Measurements from ENCODE around the gene PPP1R12B. TPM values are rescaled to one million over a fixed set of nuclear protein-coding genes. Genes with fewer than 3 reads are reported as not detected.
"Not testable (repeated sequence)": the region's sequence is repeated elsewhere in the genome, so short reads cannot be mapped to it uniquely, and the experiment has no call there.

The PPP1R12B gene
- total RNA-seq, 4 donors from 2014 or later, result 197 to 386 (median 303) TPM

GRCh38 chr1:202638019-202638700 is 289.7 kb downstream of the PPP1R12B start:
- no peak for TF ChIP-seq CTCF (IDR thresholded peaks at IDR 0.05)
- TF ChIP-seq POLR2A (IDR thresholded peaks at IDR 0.05), result no peak
- no peak overlapping the region for H3K27ac ChIP-seq
- DNase-seq, result no peak
- no peak overlapping the region for H3K4me3 ChIP-seq
- intact Hi-C loops (cut with DNase I; ENCODE audit: low total_unique reads), result no loop called here
- H3K27me3 ChIP-seq, result peaks cover 0 to 6% of the 10 kb centered on the region in 2 donors
- no peaks in the 10 kb centered on the region for H3K36me3 ChIP-seq
- no peaks in the 10 kb centered on the region for H3K9me3 ChIP-seq
- H3K4me1 ChIP-seq, result peaks cover 0 to 9% of the 10 kb centered on the region in 2 donors

GRCh38 chr1:202638701-202639305 is 290.3 kb downstream of the PPP1R12B start:
- H3K27me3 ChIP-seq; H3K36me3 ChIP-seq; H3K9me3 ChIP-seq; H3K27ac ChIP-seq; H3K4me3 ChIP-seq; DNase-seq; intact Hi-C loops (cut with DNase I; ENCODE audit: low total_unique reads): not testable (repeated sequence)
- H3K4me1 ChIP-seq, result peaks cover 0 to 13% of the 10 kb centered on the region in 2 donors

- Histone ChIP-seq H3K9me3 (no peaks in the 10 kb centered on the region), H3K4me3 (no peak overlapping the region), H3K4me1 (peaks cover 0 to 13% of the 10 kb centered on the region in 2 donors), H3K27ac (no peak overlapping the region), H3K36me3 (no peaks in the 10 kb centered on the region), H3K27me3 (peaks cover 0 to 6% of the 10 kb centered on the region in 2 donors)
- no peak for TF ChIP-seq POLR2A (IDR thresholded peaks at IDR 0.05)
- TF ChIP-seq CTCF (IDR thresholded peaks at IDR 0.05), result no peak
- DNase-seq, result no peak
- intact Hi-C loops (cut with DNase I; ENCODE audit: low total_unique reads), result no loop called here
Measured at GRCh38 chr1:202639500-202639899, 291.0 kb downstream of the PPP1R12B start.

- Histone ChIP-seq H3K4me3 (no peak overlapping the region), H3K27me3 (peaks cover 0 to 6% of the 10 kb centered on the region in 2 donors), H3K27ac (no peak overlapping the region), H3K36me3 (no peaks in the 10 kb centered on the region), H3K9me3 (no peaks in the 10 kb centered on the region), H3K4me1 (peaks cover 0 to 13% of the 10 kb centered on the region in 2 donors)
- TF ChIP-seq CTCF (IDR thresholded peaks at IDR 0.05), result no peak
- no peak for TF ChIP-seq POLR2A (IDR thresholded peaks at IDR 0.05)
- no peak for DNase-seq
- intact Hi-C loops (cut with DNase I; ENCODE audit: low total_unique reads), result no loop called here
Measured at GRCh38 chr1:202642212-202642611, 293.7 kb downstream of the PPP1R12B start.

Small RNAs within 50 kb of the gene (small RNA-seq; reads per million reads assigned to genes)
- gene AC099336.2 (not detected), gene RF00156 (not detected), gene RNU6-89P (not detected)

Other genes starting within 250 kb of the PPP1R12B start
- gene GPR37L1, start 225.8 kb upstream of the PPP1R12B start, total RNA-seq, result under 1 TPM in 2 of 4 donors, not detected in 2; 0.09 to 0.21 TPM
- gene ARL8A, start 204.0 kb upstream of the PPP1R12B start, total RNA-seq, result 10 to 100 TPM in 3 of 4 donors, 1 to 10 TPM in 1; 4.6 to 86.2 (median 18.7) TPM
- 1 to 10 TPM in 2 of 4 donors, under 1 TPM in 1, not detected in 1; 0.79 to 8.5 (median 1.8) TPM for gene PTPN7, start 188.1 kb upstream of the PPP1R12B start, total RNA-seq
- gene LGR6, start 154.9 kb upstream of the PPP1R12B start, total RNA-seq, result 1 to 10 TPM in 3 of 4 donors, not detected in 1; 3.5 to 7.2 (median 4.0) TPM
- gene UBE2T, start 6.8 kb upstream of the PPP1R12B start, total RNA-seq, result 10 to 100 TPM in 1 of 4 donors, 1 to 10 TPM in 2, under 1 TPM in 1; 0.76 to 25.9 (median 2.8) TPM

All from uterus (tissue), 4 donors.